Measurements from ENCODE around the gene NDUFA7. TPM values are rescaled to one million over a fixed set of nuclear protein-coding genes. Genes with fewer than 3 reads are reported as not detected.

The NDUFA7 gene
- total RNA-seq, 1 experiment from 2014 or later, result 76.4 TPM

GRCh38 chr19:8262431-8262830 lies 58.7 kb downstream of the NDUFA7 start (continued):
- TF ChIP-seq ZNF263 (CRISPR knock-in tag; IDR thresholded peaks at IDR 0.05; ENCODE audit: low read depth) (no peak), ZNF281 (CRISPR knock-in tag; IDR thresholded peaks at IDR 0.05) (no peak), ESRRA (CRISPR knock-in tag; IDR thresholded peaks at IDR 0.05; ENCODE audit: borderline replicate concordance) (no peak), ELF4 (CRISPR knock-in tag; IDR thresholded peaks at IDR 0.05; ENCODE audit: low read depth) (no peak), PREB (CRISPR knock-in tag; IDR thresholded peaks at IDR 0.05; ENCODE audit: borderline replicate concordance) (no peak)

GRCh38 chr19:8261881-8262280 lies 59.3 kb downstream of the NDUFA7 start:
- no peak for TF ChIP-seq OVOL2 (CRISPR knock-in tag; IDR thresholded peaks at IDR 0.05; ENCODE audit: borderline replicate concordance)
- TF ChIP-seq AFF4 (CRISPR knock-in tag; IDR thresholded peaks at IDR 0.05; ENCODE audit: borderline replicate concordance), result no peak
- TF ChIP-seq ATF3 (CRISPR knock-in tag; conservative IDR thresholded peaks at IDR 0.05), result no peak
- no peak for TF ChIP-seq GRHL2 (CRISPR knock-in tag; IDR thresholded peaks at IDR 0.05; ENCODE audit: insufficient replicate concordance, severe bottlenecking)
- no peak for TF ChIP-seq PREB (CRISPR knock-in tag; IDR thresholded peaks at IDR 0.05; ENCODE audit: borderline replicate concordance)
- TF ChIP-seq HMGXB4 (CRISPR knock-in tag; IDR thresholded peaks at IDR 0.05), result no peak
- no peak for TF ChIP-seq MYBL2 (CRISPR knock-in tag; IDR thresholded peaks at IDR 0.05)
- no peak for TF ChIP-seq FOXP1 (CRISPR knock-in tag; IDR thresholded peaks at IDR 0.05; ENCODE audit: borderline replicate concordance)
- TF ChIP-seq RELA (CRISPR knock-in tag; IDR thresholded peaks at IDR 0.05; ENCODE audit: borderline replicate concordance), result no peak
- TF ChIP-seq AR (CRISPR knock-in tag; IDR thresholded peaks at IDR 0.05), result no peak
- no peak for TF ChIP-seq MAX (CRISPR knock-in tag; IDR thresholded peaks at IDR 0.05)
- TF ChIP-seq HMGA2 (CRISPR knock-in tag; IDR thresholded peaks at IDR 0.05), result no peak
- TF ChIP-seq IRF2 (CRISPR knock-in tag; IDR thresholded peaks at IDR 0.05; ENCODE audit: borderline replicate concordance, low read depth), result no peak
- TF ChIP-seq ESRRA (CRISPR knock-in tag; IDR thresholded peaks at IDR 0.05; ENCODE audit: borderline replicate concordance), result no peak
- TF ChIP-seq ZNF232 (CRISPR knock-in tag; IDR thresholded peaks at IDR 0.05), result no peak
- TF ChIP-seq ATF1 (CRISPR knock-in tag; IDR thresholded peaks at IDR 0.05), result no peak
- TF ChIP-seq FOXJ3 (CRISPR knock-in tag; IDR thresholded peaks at IDR 0.05; ENCODE audit: borderline replicate concordance), result no peak
- TF ChIP-seq TP53 (CRISPR knock-in tag; IDR thresholded peaks at IDR 0.05), result no peak
- POLR2A ChIA-PET, result interaction anchor here (0.6 kb wide), 1 partner anchor 63 kb away, joined by 5 read pairs; no protein-coding TSS in a partner anchor
- Mint-ChIP-seq H3K36me3 (peaks cover 30% of the 10 kb centered on the region), H3K4me1 (peaks cover 16% of the 10 kb centered on the region), H3K27ac (no peak overlapping the region), H3K9me3 (peaks cover 9% of the 10 kb centered on the region; the same call in 1 of the 2 replicates), H3K4me3 (no peak overlapping the region), H3K27me3 (ENCODE audit: low read depth) (no peaks in the 10 kb centered on the region; the same call in 1 of the 2 replicates)
- CTCF ChIA-PET, result interaction anchor here (0.6 kb wide), 1 partner anchor 291 kb away, joined by 3 read pairs; no protein-coding TSS in a partner anchor
- no peak for ATAC-seq
- DNase-seq (ENCODE audit: low spot score), result no peak

Measured in WTC11 (cell line).